ENCODE data around the gene TRIM9.
A peak's percentile ranks its signal among the peaks of the same experiment; 100 is the strongest.

Gene TRIM9

DNA sequence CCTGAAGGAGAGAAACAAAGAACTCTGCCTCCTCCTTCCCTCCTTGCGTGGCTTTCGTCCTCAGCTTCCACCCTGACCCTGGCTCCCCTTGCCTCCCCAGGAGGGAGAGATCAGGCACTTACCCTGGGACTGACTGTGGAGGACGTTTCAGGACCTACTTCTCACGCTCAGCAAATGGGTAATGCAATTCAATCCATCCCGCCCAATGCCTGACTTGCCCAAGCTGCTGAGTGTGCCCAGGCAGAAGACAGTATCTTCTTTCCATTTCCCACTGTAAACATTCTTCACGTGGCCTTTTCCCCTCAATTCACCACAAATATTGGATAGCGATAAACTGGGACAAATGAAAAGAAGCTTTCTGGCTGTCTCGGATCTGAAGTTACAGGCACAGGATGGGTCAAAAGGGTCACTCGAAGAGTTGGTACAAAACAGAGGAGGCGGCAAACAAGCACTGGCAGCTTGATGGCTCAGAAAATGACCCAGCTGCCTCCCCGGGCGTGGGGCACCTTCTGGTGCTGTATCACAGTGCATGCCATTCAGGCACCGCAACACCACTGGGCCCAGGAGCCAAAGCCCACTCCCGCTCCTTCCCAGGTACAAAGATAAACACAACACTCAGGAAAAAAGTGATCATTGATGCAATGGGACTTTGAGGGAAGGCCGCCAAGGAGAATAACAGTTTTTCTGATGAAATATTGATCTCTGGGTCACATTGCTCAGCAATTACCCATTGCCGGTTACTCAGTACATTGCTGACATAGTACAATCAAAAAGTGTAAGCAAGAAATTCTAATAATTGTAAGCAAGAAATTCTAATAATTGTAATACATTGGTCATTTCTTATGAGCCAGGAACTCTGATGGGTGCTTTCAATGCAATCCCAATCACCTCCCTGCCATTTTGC lies 65.8 kb downstream of the TRIM9 start (continued):
- TF ChIP-seq POU6F1 (CRISPR knock-in tag; IDR thresholded peaks at IDR 0.05; ENCODE audit: borderline replicate concordance, low read depth): no peak

DNA sequence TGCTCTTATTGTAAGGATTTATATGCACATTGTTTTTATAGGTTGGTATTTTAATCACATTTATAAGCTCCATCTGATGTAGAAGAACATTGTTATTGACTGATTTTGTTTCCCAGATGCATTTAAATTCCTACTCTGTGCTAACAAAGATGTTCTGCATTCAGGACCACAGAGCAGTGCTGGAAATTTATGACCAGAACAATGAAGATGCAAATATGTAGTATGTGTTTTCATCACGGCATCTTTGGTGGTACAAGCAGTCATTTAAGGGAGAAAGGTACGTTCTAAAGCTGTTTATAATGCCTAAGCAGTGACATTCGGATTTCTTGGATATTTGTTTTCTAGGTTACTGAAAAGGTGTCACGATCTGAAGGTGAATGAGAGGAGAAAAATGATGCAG lies 66.5 kb downstream of the TRIM9 start:
- ATAC-seq: no peak
- TF ChIP-seq ZNF70 (CRISPR knock-in tag; IDR thresholded peaks at IDR 0.05): no peak
- TF ChIP-seq TOX (CRISPR knock-in tag; IDR thresholded peaks at IDR 0.05; ENCODE audit: borderline replicate concordance): no peak

DNA sequence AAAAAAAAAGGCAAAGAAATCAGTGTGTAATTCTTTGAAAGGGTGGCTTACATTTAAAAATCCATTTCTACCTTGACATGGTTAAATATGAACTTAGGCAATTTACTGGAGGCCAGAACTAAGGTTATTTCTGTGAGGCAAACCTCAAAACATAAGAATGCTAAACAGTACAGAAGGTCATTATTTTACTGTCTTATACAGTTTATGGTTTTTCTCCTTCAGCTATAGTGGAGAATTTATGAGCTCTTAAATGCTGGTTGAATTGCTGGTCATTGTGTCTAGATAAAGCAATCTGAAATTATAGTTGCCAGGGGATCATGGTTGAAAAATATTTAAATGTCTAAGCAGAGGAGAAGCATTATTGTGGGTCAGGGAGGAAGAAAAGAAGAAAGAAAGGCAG lies 70.5 kb downstream of the TRIM9 start:
- peak; percentile 28; the same call in 2 of the 3 replicates for ATAC-seq
- no peak for TF ChIP-seq ZFP3 (CRISPR knock-in tag; IDR thresholded peaks at IDR 0.05)
- no peak for TF ChIP-seq POU6F1 (CRISPR knock-in tag; IDR thresholded peaks at IDR 0.05; ENCODE audit: borderline replicate concordance, low read depth)
- no peak for TF ChIP-seq BACH2 (CRISPR knock-in tag; IDR thresholded peaks at IDR 0.05; ENCODE audit: borderline replicate concordance)
- TF ChIP-seq ZFP30 (CRISPR knock-in tag; IDR thresholded peaks at IDR 0.05): no peak
- no peak for TF ChIP-seq ESRRG (CRISPR knock-in tag; IDR thresholded peaks at IDR 0.05)
- TF ChIP-seq TSHZ2 (CRISPR knock-in tag; IDR thresholded peaks at IDR 0.05): no peak
- TF ChIP-seq CREB5 (CRISPR knock-in tag; IDR thresholded peaks at IDR 0.05; ENCODE audit: low read depth): no peak
- no peak for TF ChIP-seq TOX (CRISPR knock-in tag; IDR thresholded peaks at IDR 0.05; ENCODE audit: borderline replicate concordance)
- no peak for TF ChIP-seq ISL1 (CRISPR knock-in tag; IDR thresholded peaks at IDR 0.05)
- no peak for TF ChIP-seq ZNF8 (CRISPR knock-in tag; IDR thresholded peaks at IDR 0.05)
- no peak for TF ChIP-seq SNAI2 (CRISPR knock-in tag; IDR thresholded peaks at IDR 0.05)
- TF ChIP-seq RARB (CRISPR knock-in tag; IDR thresholded peaks at IDR 0.05): no peak
- no peak for TF ChIP-seq PPARA (CRISPR knock-in tag; IDR thresholded peaks at IDR 0.05; ENCODE audit: borderline replicate concordance)
- TF ChIP-seq OSR1 (CRISPR knock-in tag; IDR thresholded peaks at IDR 0.05): no peak
- TF ChIP-seq, protein P1, sequence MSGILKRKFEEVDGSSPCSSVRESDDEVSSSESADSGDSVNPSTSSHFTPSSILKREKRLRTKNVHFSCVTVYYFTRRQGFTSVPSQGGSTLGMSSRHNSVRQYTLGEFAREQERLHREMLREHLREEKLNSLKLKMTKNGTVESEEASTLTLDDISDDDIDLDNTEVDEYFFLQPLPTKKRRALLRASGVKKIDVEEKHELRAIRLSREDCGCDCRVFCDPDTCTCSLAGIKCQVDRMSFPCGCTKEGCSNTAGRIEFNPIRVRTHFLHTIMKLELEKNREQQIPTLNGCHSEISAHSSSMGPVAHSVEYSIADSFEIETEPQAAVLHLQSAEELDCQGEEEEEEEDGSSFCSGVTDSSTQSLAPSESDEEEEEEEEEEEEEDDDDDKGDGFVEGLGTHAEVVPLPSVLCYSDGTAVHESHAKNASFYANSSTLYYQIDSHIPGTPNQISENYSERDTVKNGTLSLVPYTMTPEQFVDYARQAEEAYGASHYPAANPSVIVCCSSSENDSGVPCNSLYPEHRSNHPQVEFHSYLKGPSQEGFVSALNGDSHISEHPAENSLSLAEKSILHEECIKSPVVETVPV (CRISPR knock-in tag; IDR thresholded peaks at IDR 0.05): no peak
- no peak for TF ChIP-seq PATZ1 (CRISPR knock-in tag; IDR thresholded peaks at IDR 0.05; ENCODE audit: borderline replicate concordance)
- no peak for TF ChIP-seq CSDC2 (CRISPR knock-in tag; IDR thresholded peaks at IDR 0.05)
- TF ChIP-seq ZC3H10 (CRISPR knock-in tag; IDR thresholded peaks at IDR 0.05): no peak
